SK-N-SH (cell line): Measurements from ENCODE around the gene OBSCN. TPM values are rescaled to one million over a fixed set of nuclear protein-coding genes. Genes with fewer than 3 reads are reported as not detected.

Source experiments
- CTCF ChIA-PET: fragments of 300-600, 350-600 bp; formaldehyde crosslinking; extraction: SDS; loops from one replicate; lab custom pipeline; 2021; lab: Yijun Ruan, JAX
- POLR2A ChIA-PET: fragments of 350-600 bp; sonication (Branson Sonifier 250); formaldehyde crosslinking; extraction: SDS; loops from one replicate; lab custom pipeline; 2020; ENCODE audit warnings: antibody characterized with exemption, inconsistent platforms; lab: Yijun Ruan, JAX
- DNase-seq: peaks from one replicate; pipeline ENCODE4 v3.0.0; 2012
- H2AFZ ChIP-seq: fragments of 200-600 bp; sonication (generic); 2 replicates; pipeline ENCODE4 v1.8.1; 2016; ENCODE audit warnings: antibody characterized with exemption, mild to moderate bottlenecking, low read depth
- H3F3A ChIP-seq: fragments of 200-600 bp; sonication (generic); replicated peaks from 2 replicates; pipeline ENCODE3; 2016; ENCODE audit warnings: antibody characterized with exemption, mild to moderate bottlenecking; ENCODE audit not compliant: insufficient read depth
- H3K27ac ChIP-seq, 2 experiments: fragments of 200-500 bp in 1 of 2; fragments of 200-600 bp in 1 of 2; sonication (Bioruptor generic) in 1 of 2; sonication (generic), shearing (Covaris generic) in 1 of 2; 2 replicates each; pipeline versions ENCODE4 v1.5.1 to v1.6.1; 2014 to 2016; ENCODE audit warnings: low read depth in 2 of 2, inconsistent platforms in 1 of 2, low read length in 1 of 2, mild to moderate bottlenecking in 1 of 2, mixed read lengths in 1 of 2
- H3K27me3 ChIP-seq: fragments of 200-600 bp; sonication (generic), shearing (Covaris generic); 2 replicates; pipeline ENCODE4 v1.6.1; 2016; ENCODE audit warnings: mixed run types; ENCODE audit not compliant: insufficient read depth
- H3K36me3 ChIP-seq, 2 experiments: fragments of 200-500 bp in 1 of 2; fragments of 200-600 bp in 1 of 2; sonication (Bioruptor generic) in 1 of 2; sonication (generic) in 1 of 2; replicated peaks in 1 of 2; 2 replicates each; pipeline versions ENCODE3 to v1.5.1; 2014 to 2016; ENCODE audit warnings: low read length in 1 of 2, mild to moderate bottlenecking in 1 of 2; ENCODE audit not compliant: insufficient read depth in 2 of 2, control insufficient read depth in 1 of 2
- H3K4me1 ChIP-seq, 2 experiments: fragments of 200-500 bp in 1 of 2; fragments of 200-600 bp in 1 of 2; sonication (Bioruptor generic) in 1 of 2; sonication (generic), shearing (Covaris generic) in 1 of 2; 2 replicates each; pipeline versions ENCODE4 v1.5.1 to v1.6.1; 2014 to 2016; ENCODE audit warnings: low read depth in 1 of 2, low read length in 1 of 2, mixed run types in 1 of 2; ENCODE audit not compliant: insufficient read depth in 2 of 2, control insufficient read depth in 1 of 2
- H3K4me2 ChIP-seq: fragments of 200-600 bp; sonication (generic), shearing (Covaris generic); 2 replicates; pipeline ENCODE4 v1.6.1; 2017; ENCODE audit warnings: mixed run types
- H3K4me3 ChIP-seq, 2 experiments: fragments of 200-500 bp in 1 of 2; fragments of 200-600 bp in 1 of 2; sonication (Bioruptor generic) in 1 of 2; sonication (generic), shearing (Covaris generic) in 1 of 2; 2 replicates each; pipeline versions ENCODE4 v1.5.1 to v1.8.1; 2014 to 2016; ENCODE audit warnings: low read depth in 2 of 2, inconsistent platforms in 1 of 2, low read length in 1 of 2, mild to moderate bottlenecking in 1 of 2, mixed read lengths in 1 of 2, moderate library complexity in 1 of 2
- H3K79me2 ChIP-seq: fragments of 200-600 bp; sonication (generic); 2 replicates; pipeline ENCODE4 v1.8.1; 2017; ENCODE audit warnings: mild to moderate bottlenecking; ENCODE audit not compliant: insufficient read depth
- H3K9ac ChIP-seq: fragments of 200-600 bp; sonication (generic); 2 replicates; pipeline ENCODE4 v1.6.1; 2017; ENCODE audit warnings: mixed run types
- H3K9me2 ChIP-seq: fragments of 200-600 bp; sonication (generic); 2 replicates; pipeline ENCODE4 v1.6.1; 2017; ENCODE audit warnings: mixed run types
- H3K9me3 ChIP-seq: fragments of 200-600 bp; sonication (generic); 2 replicates; pipeline ENCODE4 v1.6.1; 2017; ENCODE audit warnings: mixed run types, mild to moderate bottlenecking, moderate library complexity
- H4K20me1 ChIP-seq: fragments of 200-600 bp; sonication (generic); 2 replicates; pipeline ENCODE4 v1.6.1; 2017; ENCODE audit warnings: mild to moderate bottlenecking, mixed run types; ENCODE audit not compliant: insufficient read depth
- CHD2 ChIP-seq: fragments of 150-350 bp; IDR thresholded peaks from 2 replicates; pipeline ENCODE4 v1.6.1; 2018; ENCODE audit warnings: low read length; ENCODE audit not compliant: partially characterized antibody
- ELF1 ChIP-seq: IDR thresholded peaks from 2 replicates; pipeline ENCODE4 v1.4.0; 2012
- FOSL2 ChIP-seq: IDR thresholded peaks from 2 replicates; pipeline ENCODE4 v1.4.0; 2012; ENCODE audit warnings: low read depth, mild to moderate bottlenecking, moderate library complexity, borderline replicate concordance
- FOXJ3 ChIP-seq: sonication (generic); formaldehyde crosslinking; IDR thresholded peaks from 2 replicates; pipeline ENCODE4 v1.5.1; 2020; ENCODE audit warnings: mild to moderate bottlenecking, missing genetic modification reagents
- FOXM1 ChIP-seq: IDR thresholded peaks from 2 replicates; pipeline ENCODE4 v1.4.0; 2012; ENCODE audit warnings: low read depth, mild to moderate bottlenecking
- GABPA ChIP-seq: IDR thresholded peaks from 2 replicates; pipeline ENCODE4 v1.4.0; 2012; ENCODE audit warnings: low read depth, mild to moderate bottlenecking
- IRF3 ChIP-seq: fragments of 150-350 bp; IDR thresholded peaks from 2 replicates; pipeline ENCODE4 v1.6.1; 2016; ENCODE audit warnings: mild to moderate bottlenecking, low read depth, low read length
- JUND ChIP-seq: IDR thresholded peaks from 2 replicates; pipeline ENCODE4 v1.4.0; 2012
- MAX ChIP-seq: IDR thresholded peaks from 2 replicates; pipeline ENCODE4 v1.4.0; 2012; ENCODE audit warnings: low read depth
- NFIC ChIP-seq: IDR thresholded peaks from 2 replicates; pipeline ENCODE4 v1.4.0; 2012; ENCODE audit warnings: borderline replicate concordance
- RAD21 ChIP-seq: IDR thresholded peaks from 2 replicates; pipeline ENCODE4 v1.6.1; 2012; ENCODE audit warnings: mild to moderate bottlenecking, low read length
- RXRA ChIP-seq: IDR thresholded peaks from 2 replicates; pipeline ENCODE4 v1.4.0; 2012; ENCODE audit warnings: low read depth, mild to moderate bottlenecking, borderline replicate concordance
- SIN3A ChIP-seq: IDR thresholded peaks from 2 replicates; pipeline ENCODE4 v1.6.1; 2012; ENCODE audit warnings: low read depth, mild to moderate bottlenecking, low read length, moderate library complexity, borderline replicate concordance
- USF1 ChIP-seq: IDR thresholded peaks from 2 replicates; pipeline ENCODE4 v1.4.0; 2012; ENCODE audit warnings: low read depth, borderline replicate concordance
- USF2 ChIP-seq: fragments of 150-350 bp; IDR thresholded peaks from 2 replicates; pipeline ENCODE4 v1.6.1; 2017; ENCODE audit warnings: antibody characterized with exemption, low read length, low read depth, borderline replicate concordance
- YY1 ChIP-seq: IDR thresholded peaks from 2 replicates; pipeline ENCODE4 v1.4.0; 2012; ENCODE audit warnings: low read depth, mild to moderate bottlenecking
- ZBTB33 ChIP-seq: IDR thresholded peaks from 2 replicates; pipeline ENCODE4 v1.4.0; 2012; ENCODE audit warnings: low read depth, borderline replicate concordance
- WGBS: methylation state at CpG from one replicate; pipeline ENCODE4 v1.1.6; 2017; ENCODE audit warnings: low lambda C conversion rate; 5-methylcytosine and 5-hydroxymethylcytosine counted together
- polyA plus RNA-seq, 3 experiments: library from polyadenylated mRNA; depleted of rRNA; stranded (reverse); fragments of >200 nt; gene quantifications; 2 replicates each; pipeline ENCODE4 v1.2.3, GENCODE V29; 2012

Gene OBSCN
- polyA plus RNA-seq, 1 of the 3 experiments (the other 2 are of a cell fraction), result 4.0 TPM

GRCh38 chr1:228410671-228411070 lies 202.8 kb downstream of the OBSCN start:
- ChIA-PET CTCF (no interaction called here), POLR2A (interaction anchor here (1.0 kb wide), 1 partner anchor 47 kb away, joined by 3 read pairs; a partner anchor contains a TSS)
- TF ChIP-seq FOXJ3 (CRISPR knock-in tag) (no peak), FOXM1 (no peak), JUND (no peak), RXRA (no peak), ELF1 (no peak), GABPA (no peak), NFIC (no peak), YY1 (no peak), RAD21 (no peak), IRF3 (no peak), USF1 (no peak), ZBTB33 (no peak), MAX (no peak), USF2 (no peak), SIN3A (no peak), CHD2 (no peak), FOSL2 (no peak)
- Histone ChIP-seq H3K4me3 (no peak overlapping the region), H3K27ac (no peak overlapping the region), H3K9me3 (no peaks in the 10 kb centered on the region), H3K27me3 (no peaks in the 10 kb centered on the region), H3K9me2 (no peaks in the 10 kb centered on the region), H2AFZ (no peak overlapping the region), H3K4me2 (no peak overlapping the region), H3K79me2 (peaks cover 24% of the 10 kb centered on the region), H3K4me1 (peaks cover 4 to 19% of the 10 kb centered on the region in 2 experiments; a peak in 3 of 4 replicates), H3K36me3 (peaks cover 0 to 3% of the 10 kb centered on the region in 2 experiments), H3K9ac (no peak overlapping the region), H4K20me1 (peaks cover 2% of the 10 kb centered on the region), H3F3A (no peaks in the 10 kb centered on the region)
- 95% methylated on average over 6 of the region's 11 CpGs for WGBS
- no peak for DNase-seq
